Measurements from ENCODE around the gene PEX11G.
"Not testable (repeated sequence)": the region's sequence is repeated elsewhere in the genome, so short reads cannot be mapped to it uniquely, and the experiment has no call there.

PEX11G gene

GRCh38 chr19:7441468-7442146 lies 47.2 kb downstream of the PEX11G start:
- TF ChIP-seq CTCF (IDR thresholded peaks at IDR 0.05; ENCODE audit: borderline replicate concordance, insufficient read depth, low read depth, low read length): no peak
- no peak overlapping the region for H3K4me3 ChIP-seq (ENCODE audit: low read depth, low read length)

GRCh38 chr19:7440188-7440975 lies 48.5 kb downstream of the PEX11G start:
- TF ChIP-seq CTCF (IDR thresholded peaks at IDR 0.05; ENCODE audit: borderline replicate concordance, insufficient read depth, low read depth, low read length): no peak
- no peak overlapping the region for H3K4me3 ChIP-seq (ENCODE audit: low read depth, low read length)

- no peak overlapping the region for H3K4me3 ChIP-seq (ENCODE audit: low read depth, low read length)
- TF ChIP-seq CTCF (IDR thresholded peaks at IDR 0.05; ENCODE audit: borderline replicate concordance, insufficient read depth, low read depth, low read length): no peak
These were observed 53.2 kb downstream of the PEX11G start for GRCh38 chr19:7435586-7435985.

GRCh38 chr19:7434391-7434790 lies 54.4 kb downstream of the PEX11G start:
- no peak for TF ChIP-seq CTCF (IDR thresholded peaks at IDR 0.05; ENCODE audit: borderline replicate concordance, insufficient read depth, low read depth, low read length)
- H3K4me3 ChIP-seq (ENCODE audit: low read depth, low read length): no peak overlapping the region

- not testable (repeated sequence) for H3K4me3 ChIP-seq (ENCODE audit: low read depth, low read length)
These were observed 55.4 kb downstream of the PEX11G start for GRCh38 chr19:7433456-7433855.

GRCh38 chr19:7429638-7430282 lies 59.1 kb downstream of the PEX11G start:
- no peak overlapping the region for H3K4me3 ChIP-seq (ENCODE audit: low read depth, low read length)
- TF ChIP-seq CTCF (IDR thresholded peaks at IDR 0.05; ENCODE audit: borderline replicate concordance, insufficient read depth, low read depth, low read length): no peak

GRCh38 chr19:7428651-7429113 lies 60.2 kb downstream of the PEX11G start:
- H3K4me3 ChIP-seq (ENCODE audit: low read depth, low read length): no peak overlapping the region
- TF ChIP-seq CTCF (IDR thresholded peaks at IDR 0.05; ENCODE audit: borderline replicate concordance, insufficient read depth, low read depth, low read length): no peak
